HCT116 (cell line): ENCODE results near the gene ARIH2.

Source experiments
- CTCF ChIP-seq, 3 experiments: fragments of 200-600 bp in 1 of 3; sonication (generic) in 1 of 3; IDR thresholded peaks in 2 of 3; conservative IDR thresholded peaks in 1 of 3; 2 replicates each; pipeline ENCODE4 v1.5.1; 2012 to 2017; ENCODE audit warnings: low read depth in 2 of 3, low read length in 2 of 3, antibody characterized with exemption in 1 of 3, borderline replicate concordance in 1 of 3, control low read depth in 1 of 3, mild to moderate bottlenecking in 1 of 3, mixed read lengths in 1 of 3, mixed run types in 1 of 3, moderate library complexity in 1 of 3; ENCODE audit not compliant: insufficient read depth in 1 of 3
- POLR2AphosphoS5 ChIP-seq: IDR thresholded peaks from 2 replicates; pipeline ENCODE4 v1.6.1; 2011; ENCODE audit warnings: mild to moderate bottlenecking, low read depth, low read length, moderate library complexity
- TCF7L2 ChIP-seq: IDR thresholded peaks from 2 replicates; pipeline ENCODE4 v1.7.0; 2011; ENCODE audit warnings: borderline replicate concordance, inconsistent platforms; ENCODE audit not compliant: insufficient read depth, insufficient read length; ENCODE audit errors: extremely low read depth

GRCh38 chr3:48881006-48881405 lies 37.6 kb upstream of the ARIH2 start:
- TF ChIP-seq CTCF (IDR thresholded peaks at IDR 0.05 in 2 of 3, conservative IDR thresholded peaks at IDR 0.05 in 1 of 3; ENCODE audit: borderline replicate concordance in 1 of 3, insufficient read depth in 1 of 3, low read depth in 2 of 3, low read length in 2 of 3) (no peak), POLR2AphosphoS5 (no peak), TCF7L2 (no peak)
